ENCODE measurements around the gene ATP6AP1. TPM values are rescaled to one million over a fixed set of nuclear protein-coding genes. Genes with fewer than 3 reads are reported as not detected.

Gene ATP6AP1
- total RNA-seq, 6 donors from 2014 or later = 70.3 to 183 (median 108) TPM

DNA sequence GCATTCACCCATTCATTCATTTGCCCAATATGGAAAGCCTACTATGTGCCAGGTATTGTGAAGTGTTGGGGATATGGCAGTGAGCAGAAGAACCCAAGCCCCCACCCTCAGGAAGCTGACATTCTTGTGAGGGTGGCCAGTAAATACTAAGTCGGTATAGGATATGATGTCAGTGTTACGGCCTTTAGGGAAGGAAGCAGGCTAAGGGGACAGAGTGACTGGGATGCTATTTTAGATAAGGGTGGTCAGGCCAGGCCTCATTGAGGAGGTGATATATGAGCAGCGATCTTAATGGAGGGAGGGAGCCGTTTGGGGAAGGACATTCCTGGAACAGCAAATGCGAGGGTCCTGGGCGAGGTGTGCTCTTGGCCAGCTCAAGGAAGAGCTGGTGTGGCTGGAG is 2.0 kb downstream of the ATP6AP1 start:
- 53 to 62% methylated on average over 6 of the region's 6 CpGs for WGBS, 2 donors
- H3K27ac ChIP-seq = peak overlapping the region; percentile 18 to 96 (median 62)
- peaks cover 0 to 15% (median 0%) of the 10 kb centered on the region in 4 donors for H3K9me3 ChIP-seq
- peaks cover 0 to 38% (median 19%) of the 10 kb centered on the region in 4 donors for H3K36me3 ChIP-seq
- peaks cover 8 to 21% (median 11%) of the 10 kb centered on the region in 4 donors for H3K4me1 ChIP-seq
- DNase-seq (no peak), ATAC-seq (ENCODE audit: low FRiP score in 2 of 2) (no peak)
- TF ChIP-seq, protein P1, sequence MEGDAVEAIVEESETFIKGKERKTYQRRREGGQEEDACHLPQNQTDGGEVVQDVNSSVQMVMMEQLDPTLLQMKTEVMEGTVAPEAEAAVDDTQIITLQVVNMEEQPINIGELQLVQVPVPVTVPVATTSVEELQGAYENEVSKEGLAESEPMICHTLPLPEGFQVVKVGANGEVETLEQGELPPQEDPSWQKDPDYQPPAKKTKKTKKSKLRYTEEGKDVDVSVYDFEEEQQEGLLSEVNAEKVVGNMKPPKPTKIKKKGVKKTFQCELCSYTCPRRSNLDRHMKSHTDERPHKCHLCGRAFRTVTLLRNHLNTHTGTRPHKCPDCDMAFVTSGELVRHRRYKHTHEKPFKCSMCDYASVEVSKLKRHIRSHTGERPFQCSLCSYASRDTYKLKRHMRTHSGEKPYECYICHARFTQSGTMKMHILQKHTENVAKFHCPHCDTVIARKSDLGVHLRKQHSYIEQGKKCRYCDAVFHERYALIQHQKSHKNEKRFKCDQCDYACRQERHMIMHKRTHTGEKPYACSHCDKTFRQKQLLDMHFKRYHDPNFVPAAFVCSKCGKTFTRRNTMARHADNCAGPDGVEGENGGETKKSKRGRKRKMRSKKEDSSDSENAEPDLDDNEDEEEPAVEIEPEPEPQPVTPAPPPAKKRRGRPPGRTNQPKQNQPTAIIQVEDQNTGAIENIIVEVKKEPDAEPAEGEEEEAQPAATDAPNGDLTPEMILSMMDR (IDR thresholded peaks at IDR 0.05) = no peak
- no peak for TF ChIP-seq EP300 (IDR thresholded peaks at IDR 0.05)
- TF ChIP-seq POLR2AphosphoS5 (IDR thresholded peaks at IDR 0.05) = no peak
- no peak for TF ChIP-seq POLR2A (IDR thresholded peaks at IDR 0.05)
- H3K4me3 ChIP-seq = peak overlapping the region in 1 of 4 donors; percentile 92
- H3K27me3 ChIP-seq = no peaks in the 10 kb centered on the region

DNA sequence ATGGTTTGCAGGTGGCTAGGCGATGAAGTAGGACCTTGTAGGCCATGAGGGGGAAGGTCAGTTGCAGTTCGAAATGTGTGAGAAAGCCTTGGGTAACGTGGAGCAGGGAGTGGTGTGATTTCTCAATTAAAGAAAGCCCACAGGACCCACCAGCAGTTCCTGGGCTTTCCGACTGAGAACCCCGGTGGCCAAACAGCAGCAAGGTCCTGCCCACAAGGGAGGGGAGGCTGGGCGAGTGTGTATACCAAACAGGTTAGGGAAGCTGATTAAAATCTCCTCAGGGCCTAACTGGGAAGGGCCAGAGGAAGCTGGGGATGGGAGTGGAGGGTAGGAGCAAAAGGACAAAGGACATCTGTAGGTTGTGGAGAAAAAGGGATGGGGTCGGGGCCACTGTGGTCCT is 2.4 kb downstream of the ATP6AP1 start:
- DNase-seq (no peak), ATAC-seq (ENCODE audit: low FRiP score in 2 of 2) (no peak)
- Histone ChIP-seq H3K27ac (peak overlapping the region; percentile 18 to 96 (median 62)), H3K9me3 (peaks cover 0 to 15% (median 0%) of the 10 kb centered on the region in 4 donors), H3K36me3 (peaks cover 0 to 43% (median 19%) of the 10 kb centered on the region in 4 donors), H3K27me3 (no peaks in the 10 kb centered on the region), H3K4me3 (no peak overlapping the region), H3K4me1 (peaks cover 8 to 21% (median 11%) of the 10 kb centered on the region in 4 donors)
- 60 to 70% methylated on average over 5 to 7 of the region's 7 CpGs for WGBS, 2 donors
- TF ChIP-seq POLR2A (IDR thresholded peaks at IDR 0.05) (peak in 1 of 4 donors; percentile 48), EP300 (IDR thresholded peaks at IDR 0.05) (no peak)

DNA sequence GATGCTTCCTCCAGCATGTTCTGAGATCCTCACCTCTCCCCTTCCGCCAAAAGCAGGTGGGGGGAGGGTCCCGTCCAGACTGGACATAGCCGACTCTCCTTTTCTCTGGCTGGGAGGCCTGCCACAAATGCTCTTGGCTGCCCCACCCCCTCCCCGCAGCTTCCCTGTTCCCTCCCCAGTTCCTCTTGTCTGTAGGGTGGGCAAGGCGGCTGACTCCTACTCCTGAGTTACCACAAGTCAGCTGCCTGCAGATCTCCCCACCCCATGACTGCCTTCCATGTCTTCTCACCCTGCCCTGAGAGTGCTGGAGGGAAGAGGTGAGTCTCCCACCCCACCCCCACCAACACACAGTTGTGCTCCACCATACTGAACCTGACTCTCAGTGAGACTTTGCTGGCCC is 2.9 kb downstream of the ATP6AP1 start:
- H3K27ac ChIP-seq = peak overlapping the region; percentile 18 to 96 (median 62)
- H3K4me3 ChIP-seq = no peak overlapping the region
- no peaks in the 10 kb centered on the region for H3K27me3 ChIP-seq
- peak in 1 of 2 donors; percentile 67 for DNase-seq
- peak in 1 of 2 donors; percentile 30 for ATAC-seq (ENCODE audit: low FRiP score in 2 of 2)
- peaks cover 8 to 23% (median 13%) of the 10 kb centered on the region in 4 donors for H3K4me1 ChIP-seq
- H3K36me3 ChIP-seq = peaks cover 0 to 43% (median 19%) of the 10 kb centered on the region in 4 donors
- TF ChIP-seq, protein P1 (IDR thresholded peaks at IDR 0.05) = no peak
- TF ChIP-seq POLR2AphosphoS5 (IDR thresholded peaks at IDR 0.05) (no peak), EP300 (IDR thresholded peaks at IDR 0.05) (no peak), POLR2A (IDR thresholded peaks at IDR 0.05) (no peak)
- H3K9me3 ChIP-seq = peaks cover 0 to 17% (median 0%) of the 10 kb centered on the region in 4 donors
- 68% methylated on average over 4 of the region's 5 CpGs; no CpG with 5 or more reads in 1 of the 2 donors for WGBS, 2 donors

DNA sequence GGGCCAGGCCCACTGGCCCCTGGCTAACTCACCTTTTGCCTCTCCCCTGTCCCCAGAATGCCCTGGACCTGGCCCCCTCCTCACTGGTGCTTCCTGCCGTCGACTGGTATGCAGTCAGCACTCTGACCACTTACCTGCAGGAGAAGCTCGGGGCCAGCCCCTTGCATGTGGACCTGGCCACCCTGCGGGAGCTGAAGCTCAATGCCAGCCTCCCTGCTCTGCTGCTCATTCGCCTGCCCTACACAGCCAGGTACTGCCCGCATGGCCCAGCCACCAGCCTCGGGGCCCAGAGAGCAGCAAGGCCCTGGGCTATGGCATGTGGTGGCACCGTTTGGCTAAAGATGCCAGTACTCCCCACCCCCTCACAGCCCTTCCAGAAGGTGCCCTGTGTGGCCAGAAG is 3.7 kb downstream of the ATP6AP1 start:
- Histone ChIP-seq H3K9me3 (peaks cover 0 to 18% (median 0%) of the 10 kb centered on the region in 4 donors), H3K4me1 (peaks cover 8 to 25% (median 13%) of the 10 kb centered on the region in 4 donors), H3K27me3 (no peaks in the 10 kb centered on the region), H3K27ac (peak overlapping the region in 3 of 4 donors; percentile 3 to 96 (median 72)), H3K36me3 (peaks cover 0 to 43% (median 19%) of the 10 kb centered on the region in 4 donors), H3K4me3 (no peak overlapping the region)
- TF ChIP-seq, protein P1 (IDR thresholded peaks at IDR 0.05) = no peak
- TF ChIP-seq EP300 (IDR thresholded peaks at IDR 0.05) (no peak), POLR2AphosphoS5 (IDR thresholded peaks at IDR 0.05) (no peak), POLR2A (IDR thresholded peaks at IDR 0.05) (no peak)
- DNase-seq (no peak), ATAC-seq (ENCODE audit: low FRiP score in 2 of 2) (no peak)
- 90% methylated on average over 8 of the region's 8 CpGs; no CpG with 5 or more reads in 1 of the 2 donors for WGBS, 2 donors

DNA sequence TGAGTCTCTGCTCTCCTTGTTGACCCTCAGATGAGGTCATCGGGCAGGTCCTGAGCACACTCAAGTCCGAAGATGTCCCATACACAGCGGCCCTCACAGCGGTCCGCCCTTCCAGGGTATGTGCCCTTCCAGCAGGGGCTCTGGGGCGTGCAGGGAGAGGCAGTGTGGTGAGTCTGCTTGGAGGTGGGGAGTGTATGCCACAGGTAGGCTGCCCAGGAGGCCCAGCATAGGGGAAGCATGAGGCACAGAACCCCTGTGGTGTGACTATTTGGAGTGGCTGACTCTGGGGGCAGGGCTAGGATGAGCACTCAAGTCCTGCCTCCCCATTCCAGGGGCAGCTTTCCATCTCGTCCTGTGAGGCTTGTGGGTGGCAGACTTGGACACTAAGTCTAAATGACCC is 5.1 kb downstream of the ATP6AP1 start:
- Histone ChIP-seq H3K36me3 (peaks cover 0 to 43% (median 19%) of the 10 kb centered on the region in 4 donors), H3K4me3 (no peak overlapping the region), H3K4me1 (peaks cover 6 to 33% (median 11%) of the 10 kb centered on the region in 4 donors), H3K27ac (no peak overlapping the region), H3K9me3 (peaks cover 0 to 13% (median 0%) of the 10 kb centered on the region in 4 donors), H3K27me3 (no peaks in the 10 kb centered on the region)
- DNase-seq (no peak), ATAC-seq (ENCODE audit: low FRiP score in 2 of 2) (no peak)
- WGBS, 2 donors = 76% methylated on average over 7 of the region's 7 CpGs; no CpG with 5 or more reads in 1 of the 2 donors
- TF ChIP-seq POLR2A (IDR thresholded peaks at IDR 0.05) = no peak
- TF ChIP-seq EP300 (IDR thresholded peaks at IDR 0.05) = no peak
- TF ChIP-seq POLR2AphosphoS5 (IDR thresholded peaks at IDR 0.05) = no peak
- TF ChIP-seq, protein P1 (IDR thresholded peaks at IDR 0.05) = no peak

Measured in upper lobe of left lung (tissue), 6 donors.